ENCODE results near the gene MAML1. TPM values are rescaled to one million over a fixed set of nuclear protein-coding genes. Genes with fewer than 3 reads are reported as not detected.
A peak's percentile ranks its signal among the peaks of the same experiment; 100 is the strongest.
"Not testable (repeated sequence)": the region's sequence is repeated elsewhere in the genome, so short reads cannot be mapped to it uniquely, and the experiment has no call there.

MAML1 gene
- 18.1 and 18.9 TPM in 2 replicates for total RNA-seq (2014; rRNA removed; shearing (Covaris generic))

GRCh38 chr5:179732412-179732917 is at the start of gene MAML1:
Gene MAML1 (plus strand): TSS chr5:179732822. CDS start chr5:179733113, 291 bp downstream.
- peak; percentile 100 for DNase-seq (ENCODE audit: low spot score)

- not testable (repeated sequence) for DNase-seq (ENCODE audit: low spot score)
Observed at GRCh38 chr5:179689212-179689611, 43.4 kb upstream of the MAML1 start.

- no peak for DNase-seq (ENCODE audit: low spot score)
Observed at GRCh38 chr5:179694561-179694960, 38.1 kb upstream of the MAML1 start.

- no peak for DNase-seq (ENCODE audit: low spot score)
Observed at GRCh38 chr5:179696603-179697002, 36.0 kb upstream of the MAML1 start.

GRCh38 chr5:179697108-179697507 is 35.5 kb upstream of the MAML1 start:
- no peak for DNase-seq (ENCODE audit: low spot score)

GRCh38 chr5:179697543-179697942 is 35.1 kb upstream of the MAML1 start:
- DNase-seq (ENCODE audit: low spot score), result not testable (repeated sequence)

GRCh38 chr5:179697993-179698934 is 34.4 kb upstream of the MAML1 start:
- DNase-seq (ENCODE audit: low spot score), result peak; percentile 100

- peak; percentile 45 for DNase-seq (ENCODE audit: low spot score)
Observed at GRCh38 chr5:179698935-179699615, 33.5 kb upstream of the MAML1 start, which contains the start of gene CANX. Gene CANX (plus strand): TSS chr5:179698967. CDS start chr5:179705682, 6,715 bp downstream.

GRCh38 chr5:179699616-179700237 is 32.9 kb upstream of the MAML1 start:
- DNase-seq (ENCODE audit: low spot score), result peak; percentile 38

GRCh38 chr5:179700401-179700918 is 32.2 kb upstream of the MAML1 start:
- no peak for DNase-seq (ENCODE audit: low spot score)

GRCh38 chr5:179716286-179716685 is 16.3 kb upstream of the MAML1 start:
- DNase-seq (ENCODE audit: low spot score), result peak; percentile 45

- DNase-seq (ENCODE audit: low spot score), result no peak
Observed at GRCh38 chr5:179720222-179720621, 12.4 kb upstream of the MAML1 start.

GRCh38 chr5:179724163-179724562 is 8.5 kb upstream of the MAML1 start:
- no peak for DNase-seq (ENCODE audit: low spot score)

- no peak for DNase-seq (ENCODE audit: low spot score)
Observed at GRCh38 chr5:179727106-179727505, 5.5 kb upstream of the MAML1 start.

- no peak for DNase-seq (ENCODE audit: low spot score)
Observed at GRCh38 chr5:179729303-179729702, 3.3 kb upstream of the MAML1 start.

- DNase-seq (ENCODE audit: low spot score), result no peak
Observed at GRCh38 chr5:179729727-179730126, 2.9 kb upstream of the MAML1 start.

- no peak for DNase-seq (ENCODE audit: low spot score)
Observed at GRCh38 chr5:179730356-179730755, 2.3 kb upstream of the MAML1 start.

- no peak for DNase-seq (ENCODE audit: low spot score)
Observed at GRCh38 chr5:179730852-179731251, 1.8 kb upstream of the MAML1 start.

- no peak for DNase-seq (ENCODE audit: low spot score)
Observed at GRCh38 chr5:179731791-179732411, 721 bp upstream of the MAML1 start.

GRCh38 chr5:179732918-179733771 is 523 bp downstream of the MAML1 start:
- peak; percentile 42 for DNase-seq (ENCODE audit: low spot score)

All from A172 (cell line).